Ecto neural progenitor cell (in vitro differentiated cells): ENCODE measurements around the gene SAMD4B.

ENCODE experiments used
- DNase-seq: peaks from one replicate; pipeline ENCODE4 v3.0.0-alpha.2; 2018; ENCODE audit warnings: low spot score

The SAMD4B gene

GRCh38 chr19:39409208-39410016 is 67.2 kb downstream of the SAMD4B start:
- DNase-seq: peak; percentile 67

- DNase-seq: peak; percentile 71
These were observed 68.0 kb downstream of the SAMD4B start for GRCh38 chr19:39410017-39410830.

- no peak for DNase-seq
These were observed 68.5 kb downstream of the SAMD4B start for GRCh38 chr19:39410831-39411080.

GRCh38 chr19:39411081-39411831 is 69.0 kb downstream of the SAMD4B start:
- no peak for DNase-seq

GRCh38 chr19:39411832-39412099 is 69.5 kb downstream of the SAMD4B start:
- DNase-seq: no peak

- DNase-seq: peak; percentile 100
These were observed 70.1 kb downstream of the SAMD4B start, which contains the start of gene PLEKHG2 for GRCh38 chr19:39412100-39412866. PLEKHG2 (plus strand) TSS chr19:39412669; CDS start chr19:39414087, 1,418 bp downstream.

GRCh38 chr19:39412867-39413271 is 70.6 kb downstream of the SAMD4B start:
- DNase-seq: no peak

GRCh38 chr19:39413272-39413910 is 71.2 kb downstream of the SAMD4B start:
- peak; percentile 85 for DNase-seq

- DNase-seq: peak; percentile 71
These were observed 71.8 kb downstream of the SAMD4B start for GRCh38 chr19:39413911-39414608.

- DNase-seq: no peak
These were observed 73.2 kb downstream of the SAMD4B start for GRCh38 chr19:39415111-39416046.

- no peak for DNase-seq
These were observed 74.2 kb downstream of the SAMD4B start for GRCh38 chr19:39416152-39417120.

GRCh38 chr19:39417463-39418181 is 75.4 kb downstream of the SAMD4B start:
- no peak for DNase-seq

GRCh38 chr19:39419003-39419402 is 76.8 kb downstream of the SAMD4B start:
- no peak for DNase-seq

GRCh38 chr19:39420769-39421168 is 78.5 kb downstream of the SAMD4B start:
- no peak for DNase-seq

- no peak for DNase-seq
These were observed 79.8 kb downstream of the SAMD4B start for GRCh38 chr19:39422020-39422419.

- DNase-seq: no peak
These were observed 81.3 kb downstream of the SAMD4B start for GRCh38 chr19:39423258-39424086.

- no peak for DNase-seq
These were observed 82.7 kb downstream of the SAMD4B start for GRCh38 chr19:39424934-39425333.
